Measurements from ENCODE around the gene AKT1S1.

- TF ChIP-seq CTCF (IDR thresholded peaks at IDR 0.05) (no peak), POLR2A (IDR thresholded peaks at IDR 0.05) (no peak)
Observed at GRCh38 chr19:49910179-49910578, 33.0 kb upstream of the AKT1S1 start.
